Limb (tissue), 2 donors: ENCODE results near the gene HIPK2.

Experiments used
- DNase-seq, 2 donors: peaks; one replicate each; pipeline ENCODE4 v3.0.0-alpha.2; 2016; ENCODE audit errors: extremely low spot score in 2 of 2

HIPK2 gene

GRCh38 chr7:139595806-139596205, 182.0 kb downstream of the HIPK2 start:
- DNase-seq: no peak

- no peak for DNase-seq
Measured at GRCh38 chr7:139594911-139595476, 182.8 kb downstream of the HIPK2 start.

GRCh38 chr7:139594090-139594489, 183.7 kb downstream of the HIPK2 start:
- DNase-seq: no peak

DNA sequence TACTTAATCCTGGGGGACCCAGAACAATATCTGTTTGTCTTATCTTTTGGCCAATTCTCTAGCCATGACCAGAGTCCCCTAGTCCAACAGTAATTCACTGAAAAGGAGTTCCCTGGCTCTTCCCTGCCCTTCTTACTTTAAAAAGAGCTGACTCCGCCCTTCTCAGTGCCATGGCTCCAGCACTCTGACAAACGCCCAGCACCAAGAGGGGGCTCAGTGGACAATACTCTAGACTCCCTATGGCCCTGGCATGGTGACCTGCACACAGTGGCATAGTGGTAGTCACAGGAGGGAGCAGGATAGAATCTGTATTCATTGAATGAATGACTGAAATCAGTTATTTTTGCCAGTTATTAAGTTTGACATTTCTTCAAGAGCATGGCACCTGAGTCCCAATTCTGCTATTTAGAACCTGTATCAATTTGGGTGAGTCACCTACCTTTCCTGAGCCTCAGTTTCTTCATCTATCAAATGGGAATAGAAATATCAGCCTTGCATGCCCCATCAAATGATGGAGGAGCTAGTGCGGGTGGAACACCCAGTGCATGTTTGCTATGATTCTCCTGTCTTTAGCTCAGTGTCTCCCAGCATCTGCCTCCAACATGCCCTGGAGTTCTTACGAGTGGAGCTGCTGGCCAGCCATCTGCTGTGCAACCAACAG, 184.9 kb downstream of the HIPK2 start:
- DNase-seq: no peak

- no peak for DNase-seq
Measured at GRCh38 chr7:139591550-139592195, 186.1 kb downstream of the HIPK2 start.

DNA sequence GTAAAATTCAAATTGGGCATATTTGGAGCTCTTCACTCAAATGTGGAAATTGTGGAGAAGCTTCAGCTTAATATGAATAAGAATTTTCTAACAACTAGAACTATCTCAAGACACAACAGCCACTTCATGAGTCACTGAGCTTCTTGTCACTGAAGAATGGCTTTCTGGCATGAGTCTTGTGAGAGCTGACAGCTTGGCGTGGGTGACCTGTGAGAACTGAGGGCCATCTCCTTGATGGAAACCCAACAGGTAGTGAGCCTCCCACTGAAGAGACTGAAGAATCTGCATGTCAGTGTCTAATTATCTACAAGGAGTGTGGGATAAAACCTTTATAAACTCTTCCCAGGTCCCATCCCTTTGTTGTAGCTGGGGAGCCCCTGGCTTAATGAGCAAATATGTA, 188.3 kb downstream of the HIPK2 start:
- DNase-seq: no peak

DNA sequence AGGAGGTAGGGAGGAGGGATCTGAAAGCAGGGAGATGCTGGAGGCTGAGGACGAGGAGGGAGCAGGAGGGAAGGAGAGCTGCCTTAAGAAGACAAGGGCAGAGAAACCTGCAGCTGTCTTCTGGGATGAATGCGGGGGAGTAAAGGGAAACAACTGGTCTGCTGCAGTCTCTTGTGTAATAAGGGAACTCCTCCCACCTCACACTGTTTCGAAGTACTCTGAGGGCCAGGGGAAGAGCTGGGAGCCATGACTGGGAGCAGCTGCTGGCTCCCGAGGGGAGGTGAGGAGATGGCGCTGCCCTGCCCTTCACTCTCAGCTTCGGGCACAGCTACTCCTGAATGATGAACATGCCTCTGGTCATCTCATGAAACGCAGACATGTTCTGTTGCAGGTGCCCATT, 189.2 kb downstream of the HIPK2 start:
- DNase-seq: peak in 1 of 2 donors; percentile 5

- DNase-seq: no peak
Measured at GRCh38 chr7:139587535-139587934, 190.3 kb downstream of the HIPK2 start.

DNA sequence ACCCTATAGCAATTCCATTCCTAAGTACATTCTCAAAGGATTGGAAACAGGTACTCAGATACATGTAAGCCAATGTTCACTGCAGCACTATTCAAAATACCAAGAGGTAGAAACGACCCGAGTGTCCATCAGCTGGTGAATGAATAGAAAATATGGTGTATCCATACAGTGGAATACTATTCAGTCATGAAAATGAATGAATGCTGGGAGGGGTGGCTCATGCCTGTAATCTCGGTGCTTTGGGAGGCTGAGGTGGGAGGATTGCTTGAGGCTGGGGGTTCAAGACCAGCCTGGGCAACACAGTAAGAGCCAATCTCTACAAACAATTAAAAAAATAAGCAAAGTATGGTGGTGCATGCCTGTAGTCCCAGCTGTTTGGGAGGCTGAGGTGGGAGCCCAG, 191.5 kb downstream of the HIPK2 start:
- DNase-seq: no peak

- DNase-seq: no peak
Measured at GRCh38 chr7:139585042-139585441, 192.8 kb downstream of the HIPK2 start.

GRCh38 chr7:139583826-139584553, 193.8 kb downstream of the HIPK2 start:
- DNase-seq: no peak

GRCh38 chr7:139582671-139583155, 195.1 kb downstream of the HIPK2 start:
- no peak for DNase-seq

DNA sequence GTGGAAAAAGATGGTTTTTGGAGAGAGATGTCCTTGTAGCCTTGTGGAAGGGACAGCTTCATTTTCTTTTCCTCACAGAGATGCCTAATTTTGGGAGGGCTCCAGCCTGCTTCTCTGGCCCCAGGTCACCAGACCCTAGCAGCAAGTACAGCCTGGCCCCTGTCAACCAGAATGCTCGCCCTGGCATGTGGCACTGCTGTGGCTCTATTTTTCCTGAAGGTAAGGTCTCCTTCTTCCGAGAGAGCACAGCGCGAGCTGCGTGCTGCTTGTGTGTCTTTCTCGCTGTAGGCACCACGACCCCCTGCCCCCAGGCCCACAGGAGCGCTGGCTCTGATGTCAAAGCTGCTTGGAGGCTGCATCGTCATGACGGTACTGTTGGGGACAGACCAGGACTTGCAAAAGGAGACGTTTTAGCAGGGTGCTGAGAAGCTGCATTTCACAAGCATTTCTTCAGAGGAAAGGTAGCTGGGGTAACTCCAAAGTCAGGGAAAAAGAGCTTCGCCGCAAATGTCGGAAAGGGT, 195.6 kb downstream of the HIPK2 start:
- no peak for DNase-seq

GRCh38 chr7:139580435-139580834, 197.4 kb downstream of the HIPK2 start:
- DNase-seq: no peak

- DNase-seq: no peak
Measured at GRCh38 chr7:139576179-139576973, 201.4 kb downstream of the HIPK2 start.

- no peak for DNase-seq
Measured at GRCh38 chr7:139575338-139575680, 202.5 kb downstream of the HIPK2 start.

- no peak for DNase-seq
Measured at GRCh38 chr7:139574618-139575337, 203.0 kb downstream of the HIPK2 start.

GRCh38 chr7:139573871-139574270, 203.9 kb downstream of the HIPK2 start:
- no peak for DNase-seq

DNA sequence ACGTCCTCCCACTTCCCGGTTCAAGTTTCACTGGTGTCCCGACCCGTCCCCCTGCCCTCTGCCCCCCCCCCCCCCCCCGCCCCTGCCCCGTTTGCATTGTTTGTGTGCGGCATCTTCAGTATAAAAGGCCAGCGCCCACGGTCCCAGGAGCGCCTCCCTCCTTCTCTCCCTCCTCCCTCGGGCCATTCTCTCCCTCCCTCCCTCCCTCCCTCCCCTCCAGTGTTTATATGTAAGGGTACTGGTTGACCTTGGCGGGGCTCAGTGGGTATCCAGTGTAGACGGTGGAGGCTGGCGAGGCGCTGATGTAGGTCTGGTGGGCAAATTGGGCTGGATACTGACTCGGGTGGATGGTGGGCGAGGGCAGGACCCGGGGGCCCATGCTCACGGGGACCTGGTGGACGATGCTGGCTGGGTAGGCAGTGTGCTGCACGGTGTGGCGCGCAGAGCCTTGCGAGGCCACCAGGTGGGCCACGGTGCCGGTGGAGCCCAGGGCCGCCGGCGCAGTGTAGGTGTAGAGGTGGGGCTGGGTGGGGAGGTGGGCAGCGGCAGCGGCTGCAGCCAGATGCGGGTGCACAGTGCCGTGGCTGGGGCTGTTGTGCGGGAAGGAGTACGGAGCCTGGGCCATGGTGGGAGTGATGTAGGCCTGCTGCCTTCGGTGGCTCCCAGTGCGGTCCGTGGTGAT, 205.0 kb downstream of the HIPK2 start:
- DNase-seq: no peak

GRCh38 chr7:139572071-139572470, 205.7 kb downstream of the HIPK2 start:
- no peak for DNase-seq
